HG03457 (cell line): ENCODE results near the gene HYAL1.
"Not testable (repeated sequence)": the region's sequence is repeated elsewhere in the genome, so short reads cannot be mapped to it uniquely, and the experiment has no call there.

Experiments
- ATAC-seq: cut with Tn5 transposase; IDR thresholded peaks from one replicate; pipeline ENCODE4 v1.9.1; 2021; ENCODE audit warnings: moderate number of reproducible peaks; ENCODE audit not compliant: unreplicated experiment

Gene HYAL1

DNA sequence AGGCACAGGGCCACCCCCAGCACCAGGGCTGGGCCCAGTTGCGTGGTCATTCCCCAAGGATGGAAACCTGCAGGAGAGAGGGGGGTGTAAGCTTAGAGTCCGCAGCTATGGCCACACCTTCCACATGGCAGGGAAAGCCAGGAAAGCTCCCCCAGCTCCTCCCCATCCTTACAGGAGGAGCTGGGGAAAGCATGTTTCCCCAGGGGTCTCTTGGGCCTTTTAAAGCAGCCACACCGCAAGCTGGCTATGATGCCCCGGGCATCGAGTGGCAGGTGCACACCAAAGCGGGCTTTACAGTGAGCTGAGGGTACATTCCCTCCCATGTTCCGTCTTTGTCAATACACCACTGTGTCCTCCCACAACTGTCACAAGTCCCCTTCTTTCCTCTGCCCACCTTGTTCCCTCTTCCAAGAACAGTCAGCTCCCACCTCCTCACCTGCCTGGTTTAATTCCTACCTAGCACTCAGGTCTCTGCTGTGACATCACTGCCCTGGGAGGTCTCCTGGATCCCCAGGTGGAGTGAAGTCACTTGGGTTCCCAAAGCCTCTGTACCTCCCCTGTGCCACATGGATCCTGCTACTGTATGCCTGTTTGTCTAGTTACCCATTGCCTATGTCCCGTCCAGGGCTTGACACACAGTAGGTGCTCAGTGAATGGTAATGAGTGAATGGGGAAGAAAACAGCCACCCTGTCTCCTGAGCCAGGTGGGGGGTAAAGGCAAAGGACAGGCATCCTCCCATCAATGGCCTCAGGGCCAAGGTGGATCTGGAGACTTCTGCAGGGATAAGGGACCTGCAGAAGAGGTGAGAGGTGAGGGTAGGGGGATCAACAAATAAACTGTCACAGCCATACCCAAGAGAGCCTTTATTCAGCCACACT lies 7.6 kb downstream of the HYAL1 start:
- ATAC-seq = no peak

GRCh38 chr3:50294492-50295403 lies 8.6 kb downstream of the HYAL1 start:
- no peak for ATAC-seq

DNA sequence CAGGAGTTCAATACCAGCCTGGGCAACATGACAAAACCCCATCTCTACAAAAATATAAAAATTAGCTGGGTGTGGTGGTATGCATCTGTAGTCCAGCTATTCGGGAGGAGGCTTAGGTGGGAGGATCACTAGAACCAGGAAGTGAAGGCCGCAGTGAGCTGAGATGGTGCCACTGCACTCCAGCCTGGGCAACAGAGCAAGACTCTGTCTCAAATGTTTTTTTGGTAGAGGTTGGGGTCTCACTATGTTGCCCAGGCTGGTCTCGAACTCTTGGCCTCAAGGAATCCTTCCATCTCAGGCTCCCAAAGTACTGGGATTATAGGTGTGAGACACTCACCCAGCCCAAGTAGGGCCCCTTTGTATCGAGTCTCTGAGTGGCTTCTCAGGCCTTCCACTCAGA lies 9.3 kb downstream of the HYAL1 start:
- ATAC-seq = no peak

GRCh38 chr3:50293079-50293801 lies 10.1 kb downstream of the HYAL1 start:
- ATAC-seq = no peak

DNA sequence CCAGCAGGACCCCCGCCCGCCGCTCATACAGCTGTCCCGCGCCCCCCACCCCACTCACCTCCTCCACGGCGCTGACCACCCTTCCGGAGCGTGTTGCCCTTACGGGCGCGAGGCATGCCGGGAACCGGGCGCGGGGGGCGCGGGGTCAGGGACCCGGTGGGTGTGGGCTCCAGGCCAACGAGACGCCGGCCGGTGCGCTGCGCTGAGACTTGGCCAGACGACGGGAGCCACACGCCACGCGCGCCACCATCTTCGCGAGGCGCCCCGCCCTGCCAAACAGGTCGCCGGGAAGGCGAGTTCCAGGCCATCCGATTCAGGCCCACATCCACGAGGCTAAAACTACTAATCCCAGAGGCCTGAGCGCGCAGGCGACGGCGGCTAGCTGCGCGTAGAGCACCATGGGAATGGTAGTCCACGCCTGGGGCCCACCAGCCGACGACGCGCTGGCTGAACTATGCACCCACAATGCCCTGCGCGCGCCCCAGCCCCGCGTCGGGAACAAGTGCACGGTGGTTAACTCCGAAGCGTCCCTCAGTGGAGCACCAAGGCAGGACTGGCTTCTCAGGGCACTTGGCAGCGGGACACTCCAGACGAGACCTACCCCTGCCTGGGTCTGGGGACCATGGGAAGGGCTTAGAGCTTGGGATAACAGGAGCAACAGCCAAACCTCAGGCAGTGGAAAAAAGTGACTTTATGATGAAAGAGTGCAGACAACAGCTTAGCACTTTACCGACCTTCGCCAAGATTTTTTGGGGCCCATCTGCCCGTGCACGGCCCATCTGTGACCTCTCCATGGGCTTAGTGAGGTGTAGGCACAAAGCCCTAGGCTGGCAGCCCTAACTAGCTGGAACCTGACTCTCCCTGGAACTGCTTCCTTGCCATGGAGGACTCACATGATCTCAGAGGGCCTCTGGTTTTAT lies 11.0 kb downstream of the HYAL1 start, which contains the start of gene IFRD2:
Gene IFRD2 (minus strand): TSS at position 271 of the 920 bp plus-strand sequence. CDS start 155 bp downstream, at position 116.
- ATAC-seq = peak; percentile 82

DNA sequence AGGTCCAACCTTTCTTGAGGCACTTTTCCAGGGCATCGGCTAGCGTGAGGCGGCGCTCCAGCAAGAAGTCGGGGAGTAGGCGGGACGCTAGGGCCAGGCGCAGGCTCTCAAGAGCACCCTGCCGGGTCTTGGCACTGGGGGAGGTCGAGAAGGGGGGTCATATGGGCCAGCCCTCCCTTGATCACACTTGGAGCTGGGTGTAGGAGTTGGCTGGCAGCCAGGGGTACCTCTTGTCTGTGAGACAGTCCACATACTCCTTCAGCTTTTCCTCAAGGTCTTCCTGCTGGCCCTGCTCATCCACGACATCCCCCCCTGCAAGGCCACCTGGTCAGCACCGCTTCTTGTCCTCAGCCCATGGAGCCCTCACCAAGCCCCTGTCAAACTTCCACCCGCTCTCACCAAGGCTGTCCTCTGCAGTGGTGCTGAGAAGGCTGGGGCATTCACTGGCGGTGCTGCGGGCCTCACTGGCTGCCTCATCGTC lies 13.2 kb downstream of the HYAL1 start:
- ATAC-seq = no peak

DNA sequence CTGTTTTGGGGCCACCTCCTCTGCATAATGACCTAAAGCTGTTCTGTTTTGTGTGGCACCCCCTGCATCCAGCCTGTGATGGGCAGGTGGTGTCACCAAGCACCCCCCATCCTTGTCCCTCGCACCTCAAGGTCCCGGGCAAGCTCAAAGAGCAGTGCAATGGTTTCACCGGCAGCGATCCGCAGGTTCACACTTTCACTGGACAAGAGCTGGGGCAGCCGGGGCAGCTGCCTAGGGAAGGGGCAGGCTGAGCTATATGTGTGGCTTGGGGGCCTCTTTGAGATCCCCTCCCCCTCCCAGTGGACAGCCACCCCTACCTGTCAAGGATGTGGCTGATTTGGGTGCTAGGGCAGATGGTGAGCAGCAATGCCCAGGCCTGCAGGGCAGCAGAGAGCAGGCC lies 14.2 kb downstream of the HYAL1 start:
- ATAC-seq = no peak

DNA sequence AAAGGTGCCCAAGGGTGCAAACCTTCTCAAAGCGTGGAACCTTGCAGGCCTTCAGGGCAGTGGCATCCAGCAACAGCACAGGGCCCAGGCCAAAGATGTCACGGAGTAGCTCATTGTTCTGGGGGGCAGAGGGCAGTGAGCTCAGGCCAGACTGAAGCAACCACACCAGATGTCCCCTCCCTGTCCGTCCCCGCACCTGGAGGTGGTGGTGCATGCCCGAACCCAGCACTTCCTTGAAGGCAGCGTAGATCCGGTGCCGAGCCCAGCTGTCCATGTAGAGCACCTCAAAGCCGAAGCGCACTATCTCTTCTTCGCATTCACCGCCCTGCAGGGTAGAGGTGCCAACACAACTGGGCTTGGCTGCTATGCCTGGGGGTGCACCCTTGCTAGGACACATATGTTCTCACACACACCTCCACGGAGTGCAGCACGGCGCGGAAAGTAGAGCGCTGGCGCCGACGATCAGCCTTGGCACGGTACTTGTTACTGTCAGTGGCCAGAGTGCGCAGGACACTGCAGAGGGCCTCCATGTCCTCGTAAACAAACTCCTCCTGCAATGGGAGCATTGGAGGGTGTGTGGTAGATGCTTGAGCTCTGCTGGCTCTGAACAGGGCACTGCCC lies 14.9 kb downstream of the HYAL1 start:
- no peak for ATAC-seq

GRCh38 chr3:50287262-50287661 lies 16.1 kb downstream of the HYAL1 start:
- no peak for ATAC-seq

GRCh38 chr3:50286322-50287227 lies 16.8 kb downstream of the HYAL1 start:
- no peak for ATAC-seq

- ATAC-seq = not testable (repeated sequence)
Measured at GRCh38 chr3:50284121-50284520, 19.3 kb downstream of the HYAL1 start.

GRCh38 chr3:50279255-50280016 lies 23.9 kb downstream of the HYAL1 start:
- ATAC-seq = no peak

GRCh38 chr3:50278880-50279224 lies 24.5 kb downstream of the HYAL1 start, which contains the start of gene LSMEM2:
Gene LSMEM2 (plus strand): TSS chr3:50279087. CDS start chr3:50279114, 27 bp downstream.
- no peak for ATAC-seq

DNA sequence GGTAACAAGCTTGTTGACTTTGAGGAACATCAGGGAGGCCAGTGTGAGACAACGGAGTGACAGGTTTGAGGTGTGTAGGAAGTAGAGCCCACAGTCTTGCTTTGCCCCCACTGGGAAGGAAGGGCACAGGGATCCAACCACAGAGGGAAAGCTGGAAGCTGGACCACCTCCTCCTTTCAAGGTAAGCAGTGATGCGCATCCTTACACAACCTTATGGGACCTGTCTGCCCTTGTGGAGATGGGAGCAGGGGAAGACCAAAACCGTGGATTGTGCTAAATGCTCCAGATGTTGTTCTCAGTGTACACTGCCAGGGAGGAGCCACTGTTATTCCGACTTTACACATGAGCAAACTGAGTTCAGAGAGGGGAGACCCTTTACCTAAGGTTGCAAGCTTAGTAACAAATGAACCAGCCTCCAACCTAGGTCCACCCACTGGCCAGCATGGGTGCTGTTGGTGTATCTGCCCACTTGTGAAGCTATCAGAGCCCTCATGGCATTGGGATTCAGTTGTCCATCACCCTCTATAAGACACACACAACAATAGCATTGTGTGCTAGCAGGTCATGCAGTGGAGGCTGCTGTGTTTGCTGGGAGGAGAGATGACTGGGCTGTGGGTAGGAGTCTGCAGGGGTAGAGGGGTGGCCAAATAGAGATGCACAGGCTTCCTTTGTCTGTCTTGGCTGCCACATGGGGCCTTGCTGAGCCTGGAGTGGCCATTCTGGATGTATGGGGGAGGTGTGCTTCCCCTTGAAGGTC lies 25.1 kb downstream of the HYAL1 start:
- ATAC-seq = no peak

DNA sequence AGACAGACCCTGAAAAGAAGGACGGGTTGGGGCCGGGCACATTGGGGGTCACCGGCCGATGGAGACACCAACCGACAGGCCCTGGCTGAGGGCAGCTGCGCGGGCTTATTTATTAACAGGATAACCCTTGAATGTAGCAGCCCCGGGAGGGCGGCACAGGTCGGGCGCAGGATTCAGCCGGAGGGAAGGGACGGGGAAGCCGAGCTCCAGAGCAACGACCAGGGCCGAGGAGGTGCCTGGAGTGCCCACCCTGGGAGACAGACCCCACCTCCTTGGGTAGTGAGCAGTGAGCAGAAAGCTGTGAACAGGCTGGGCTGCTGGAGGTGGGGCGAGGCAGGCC lies 26.6 kb downstream of the HYAL1 start:
- ATAC-seq = no peak

- no peak for ATAC-seq
Measured at GRCh38 chr3:50275996-50276761, 27.2 kb downstream of the HYAL1 start.
